GM21529 (cell line): ENCODE results near the gene STAT4.
A peak's percentile ranks its signal among the peaks of the same experiment; 100 is the strongest.

Experiments
- ATAC-seq: cut with Tn5 transposase; IDR thresholded peaks from one replicate; pipeline ENCODE4 v1.9.1; 2021; ENCODE audit not compliant: unreplicated experiment

STAT4 gene

DNA sequence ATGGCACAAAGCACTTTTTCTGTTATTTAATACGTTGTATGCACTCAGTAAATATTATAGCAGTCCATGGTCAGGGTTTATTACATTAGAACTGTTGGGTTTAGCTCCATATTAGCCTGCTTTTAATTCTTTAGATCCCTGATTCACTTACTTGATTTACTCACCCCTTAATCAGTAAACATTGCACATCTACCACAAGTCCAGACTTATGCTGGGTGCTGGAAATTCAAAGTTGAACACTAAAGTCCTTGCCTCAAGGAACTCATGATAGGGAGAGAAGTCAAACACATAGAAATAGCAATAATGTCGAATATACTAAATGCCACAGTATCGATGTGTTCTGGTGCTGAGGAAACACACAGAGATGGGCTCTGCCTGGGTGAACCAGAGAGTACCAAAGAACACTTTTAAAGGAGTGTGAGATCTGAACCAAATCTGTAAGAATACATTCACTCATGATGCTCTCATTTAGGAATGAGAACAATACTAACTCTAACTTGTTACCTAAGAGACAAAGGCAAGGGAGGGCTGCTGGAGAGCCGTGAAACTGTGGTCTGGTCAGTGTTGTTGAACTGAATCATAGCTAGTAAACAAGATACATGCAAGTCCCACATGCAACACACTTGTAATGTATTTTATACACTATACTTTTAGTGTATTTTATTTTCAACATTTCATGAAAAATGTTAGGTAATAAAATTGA, 4.9 kb downstream of the STAT4 start:
- no peak for ATAC-seq

DNA sequence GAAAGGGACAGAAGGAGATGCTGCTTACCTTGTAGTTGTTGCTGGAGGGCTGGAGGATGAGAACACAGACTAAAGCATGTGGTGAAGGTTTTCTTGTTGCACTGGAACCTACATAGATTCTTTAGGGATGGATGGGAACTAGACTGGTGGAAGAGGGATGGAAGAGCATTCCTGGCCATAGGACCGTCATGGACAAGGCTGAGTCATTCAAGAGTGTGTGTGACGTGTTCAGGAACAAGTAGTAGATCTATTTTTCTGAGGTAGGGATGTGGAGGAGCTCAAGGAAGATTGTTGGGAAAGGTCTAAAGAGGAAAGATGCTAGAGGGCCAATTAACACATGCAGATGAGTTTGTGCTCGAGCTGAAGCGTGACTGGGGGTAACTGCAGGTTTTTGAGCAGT, 6.6 kb downstream of the STAT4 start:
- no peak for ATAC-seq

DNA sequence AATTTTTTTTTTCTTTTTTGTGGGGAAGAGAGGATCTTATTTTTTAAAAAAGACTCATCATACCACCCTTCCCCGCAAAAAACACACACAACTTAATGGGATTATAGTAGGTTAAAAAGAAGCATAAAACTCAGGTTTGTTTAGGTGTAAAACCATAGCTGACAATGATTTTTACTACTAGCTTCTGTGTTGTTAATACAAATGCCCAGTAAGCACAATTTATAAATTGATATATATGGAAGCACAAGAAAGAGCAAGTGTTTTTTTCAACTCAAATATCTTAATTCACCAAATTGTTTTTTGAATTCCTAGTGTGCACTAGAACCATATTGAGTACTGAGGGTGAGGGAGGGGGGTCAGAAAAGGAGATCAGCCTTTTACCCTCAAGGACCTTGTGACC, 7.0 kb downstream of the STAT4 start:
- ATAC-seq: no peak

DNA sequence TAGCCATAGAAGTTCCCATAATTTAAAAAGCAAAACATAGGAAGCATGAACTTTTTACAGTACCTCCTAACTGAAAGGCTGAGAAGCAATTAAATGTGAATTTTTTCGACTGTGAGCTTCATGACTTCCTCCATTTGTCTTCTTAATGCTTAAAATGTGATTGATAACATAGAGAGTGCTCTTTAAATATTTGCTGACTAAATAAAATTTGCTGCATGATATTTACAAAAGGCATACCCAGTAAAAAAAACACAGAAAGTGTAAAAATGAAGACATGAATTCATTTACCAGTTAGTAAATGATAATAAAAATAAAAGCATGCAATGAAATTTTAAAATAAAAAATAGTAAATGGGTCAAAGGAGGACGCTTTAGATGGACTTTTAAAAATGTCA, 21.9 kb downstream of the STAT4 start:
- ATAC-seq: no peak

DNA sequence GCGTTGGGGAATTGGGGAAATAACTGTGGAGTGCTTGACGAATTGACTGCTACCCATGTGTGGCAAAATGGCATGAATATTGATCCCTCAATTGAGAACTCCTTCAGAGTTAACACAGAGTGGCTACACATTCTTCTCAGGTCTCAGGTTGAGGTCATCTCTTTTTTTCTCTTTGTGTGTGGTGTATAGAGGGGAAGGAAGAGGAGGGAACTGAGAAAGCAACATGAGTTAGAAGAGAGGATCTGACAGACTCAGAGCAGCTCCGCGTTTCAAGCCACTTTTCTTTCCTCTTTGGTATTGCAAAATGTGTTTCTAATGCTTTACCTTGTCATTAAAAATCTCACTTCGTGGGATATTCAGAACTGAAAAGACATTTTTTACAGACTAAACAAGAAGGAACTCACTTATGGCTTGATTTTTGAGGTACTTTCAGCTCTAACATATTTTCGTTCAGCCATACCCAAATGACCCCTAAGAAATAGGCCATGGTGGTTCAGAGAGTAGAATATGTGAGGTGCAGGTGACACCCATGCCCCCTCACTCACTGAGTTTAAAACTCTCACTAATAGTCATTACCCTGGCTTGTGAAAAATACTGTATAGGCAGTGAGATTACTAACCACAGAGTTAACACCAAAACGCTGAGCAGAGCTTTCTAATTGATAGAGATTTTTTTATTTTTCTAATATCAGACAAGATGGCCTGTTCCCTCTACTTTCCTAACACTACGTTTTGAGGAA, 22.5 kb downstream of the STAT4 start:
- ATAC-seq: no peak

DNA sequence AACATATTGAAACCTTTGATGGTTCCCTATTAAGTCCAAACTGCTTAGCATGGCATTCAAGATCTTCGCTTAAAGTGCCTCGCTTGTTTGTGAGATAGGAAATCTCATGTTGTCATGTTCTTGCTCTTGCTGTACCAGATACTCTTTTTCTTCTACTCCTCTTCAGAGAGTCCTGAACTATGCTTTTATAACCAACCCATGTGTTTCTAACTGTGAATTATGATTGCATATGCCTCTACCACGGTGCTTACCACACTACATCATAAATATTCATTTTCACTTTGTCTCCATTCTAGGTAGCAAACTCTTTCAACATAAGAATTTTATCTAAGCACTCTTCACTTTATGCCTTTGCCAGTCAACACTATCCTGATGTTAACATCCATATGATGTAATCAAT, 23.6 kb downstream of the STAT4 start:
- ATAC-seq: no peak

DNA sequence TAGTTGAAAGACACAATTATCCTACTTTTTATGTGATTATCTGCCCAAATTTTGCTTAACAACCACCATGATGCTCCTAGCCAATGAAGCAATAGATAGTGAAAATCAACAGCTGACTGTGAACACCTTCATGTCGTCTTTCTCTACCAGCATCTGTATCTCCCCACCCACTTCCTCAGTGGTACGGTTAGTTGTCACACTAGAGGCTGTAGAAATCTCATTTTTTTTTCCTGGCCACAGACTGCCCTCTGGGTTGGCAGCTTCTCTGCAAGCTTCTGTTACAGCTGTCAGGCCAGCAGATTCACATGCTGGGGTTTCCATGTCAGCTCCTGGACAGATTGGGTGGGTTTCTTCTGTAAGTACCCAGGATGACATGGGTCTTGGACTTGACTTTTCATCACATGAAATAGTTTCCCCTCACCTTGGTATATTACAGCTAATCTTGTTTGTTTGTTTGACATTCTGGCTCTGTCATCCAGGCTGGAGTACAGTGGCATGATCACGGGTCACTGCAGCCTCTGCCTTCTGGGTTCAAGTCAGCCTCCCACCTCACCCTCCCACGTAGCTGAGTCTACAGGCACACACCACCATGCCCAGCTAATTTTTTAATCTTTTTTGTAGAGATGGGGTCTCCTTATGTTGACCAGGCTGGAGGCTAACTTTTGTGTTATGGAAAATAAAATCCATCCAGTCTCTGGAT, 24.3 kb downstream of the STAT4 start:
- ATAC-seq: no peak

DNA sequence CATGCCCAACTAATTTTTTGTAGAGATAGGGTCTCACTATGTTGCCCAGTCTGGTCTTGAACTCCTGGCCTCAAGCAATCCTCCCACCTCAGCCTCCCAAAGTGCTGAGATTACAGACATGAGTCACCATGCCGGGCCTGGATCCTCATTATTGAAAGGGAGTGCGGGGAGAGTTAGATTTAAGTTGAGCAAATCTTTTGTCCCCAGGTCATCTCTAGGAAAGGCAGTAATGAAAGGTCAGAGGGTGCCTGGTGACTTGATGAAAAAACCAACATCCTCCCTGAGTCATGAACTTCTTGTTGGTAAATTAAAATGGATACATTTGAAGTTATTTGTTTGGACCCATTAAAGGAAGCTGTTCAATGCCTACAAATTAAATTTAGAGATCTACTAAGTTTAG, 25.1 kb downstream of the STAT4 start:
- no peak for ATAC-seq

DNA sequence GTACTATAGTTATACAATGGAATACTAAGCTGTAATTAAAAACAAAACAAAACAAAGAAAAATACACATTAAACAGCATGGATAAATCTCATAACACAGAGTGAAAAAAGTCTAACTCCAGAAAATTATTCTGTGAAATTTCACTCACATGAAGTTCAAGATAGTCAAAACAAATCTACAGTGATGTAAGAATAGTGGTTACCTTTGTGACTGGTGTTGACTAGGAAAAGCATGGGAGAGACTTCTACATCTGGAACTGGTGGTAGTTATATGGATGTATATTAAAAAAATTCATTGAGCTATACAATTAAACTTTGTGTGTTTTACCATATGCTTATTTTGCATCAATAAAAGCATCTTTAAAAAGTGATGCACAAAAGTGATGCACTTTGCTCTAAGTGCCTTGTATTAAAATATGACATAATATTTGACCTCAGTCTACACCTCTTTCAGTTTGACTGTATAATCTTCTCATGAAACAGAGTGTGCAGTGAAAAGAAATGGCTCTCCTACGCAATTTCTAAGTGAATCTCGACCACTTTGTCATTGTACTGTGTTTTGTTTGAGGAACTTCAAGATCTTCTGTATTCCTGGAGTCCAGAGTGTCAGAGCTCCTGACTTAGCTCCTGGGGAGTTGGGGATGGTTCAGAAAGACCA, 28.0 kb downstream of the STAT4 start:
- ATAC-seq: peak; percentile 82

DNA sequence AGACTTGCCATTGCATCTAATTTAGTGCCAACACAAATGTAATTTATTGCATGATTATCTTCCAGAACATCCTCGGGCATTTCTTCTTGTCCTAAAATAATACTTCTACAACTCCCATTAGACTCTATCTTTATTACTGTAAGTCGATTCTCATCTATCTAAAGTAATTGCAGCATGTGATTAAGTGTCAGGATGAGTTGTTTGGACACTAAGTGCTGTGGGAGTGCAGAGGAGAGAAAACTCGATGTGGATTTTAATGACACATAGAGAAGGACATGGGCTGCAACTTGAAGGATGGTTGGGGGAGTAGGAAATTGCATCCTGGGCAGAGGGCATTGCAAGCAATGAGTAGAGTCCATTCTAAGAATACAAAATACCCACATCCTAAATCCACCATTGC, 33.5 kb downstream of the STAT4 start:
- ATAC-seq: no peak

DNA sequence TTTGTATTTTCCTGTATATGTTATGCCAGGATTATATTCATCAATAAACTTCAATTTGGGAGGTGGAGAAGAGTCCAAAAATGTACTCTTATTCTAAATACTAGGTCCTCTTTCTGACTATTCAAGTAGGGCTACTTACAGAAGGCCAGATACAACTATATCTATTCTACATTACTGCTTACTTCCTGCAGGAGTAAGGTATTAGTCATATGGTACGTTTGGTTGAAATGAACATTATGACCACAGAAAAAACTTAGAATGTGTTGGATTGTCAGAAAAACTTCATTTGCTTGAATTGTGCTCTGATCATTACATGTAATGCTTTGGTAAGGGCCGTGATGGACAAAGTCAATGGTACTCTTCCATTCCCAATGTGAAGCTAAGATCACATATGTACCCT, 35.0 kb downstream of the STAT4 start:
- peak; percentile 39 for ATAC-seq

DNA sequence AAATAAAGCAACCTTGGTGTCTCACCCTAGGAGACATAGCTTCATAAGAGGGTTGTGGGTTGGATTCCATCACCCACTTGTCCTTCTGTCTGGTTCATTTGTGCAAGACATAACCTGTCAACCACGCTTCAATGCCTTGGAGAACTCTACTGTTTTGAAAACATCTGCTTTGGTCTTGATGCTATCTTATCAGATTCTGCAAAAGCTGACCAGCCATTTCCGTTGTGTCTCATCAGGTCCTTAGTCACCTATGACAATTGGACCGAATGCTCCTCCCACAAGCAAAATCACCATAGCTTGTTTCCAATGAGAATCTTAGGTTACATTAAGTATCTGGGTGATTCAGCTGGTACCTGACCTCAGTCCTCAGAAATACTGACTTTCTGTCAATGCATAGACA, 35.4 kb downstream of the STAT4 start:
- ATAC-seq: peak; percentile 40

DNA sequence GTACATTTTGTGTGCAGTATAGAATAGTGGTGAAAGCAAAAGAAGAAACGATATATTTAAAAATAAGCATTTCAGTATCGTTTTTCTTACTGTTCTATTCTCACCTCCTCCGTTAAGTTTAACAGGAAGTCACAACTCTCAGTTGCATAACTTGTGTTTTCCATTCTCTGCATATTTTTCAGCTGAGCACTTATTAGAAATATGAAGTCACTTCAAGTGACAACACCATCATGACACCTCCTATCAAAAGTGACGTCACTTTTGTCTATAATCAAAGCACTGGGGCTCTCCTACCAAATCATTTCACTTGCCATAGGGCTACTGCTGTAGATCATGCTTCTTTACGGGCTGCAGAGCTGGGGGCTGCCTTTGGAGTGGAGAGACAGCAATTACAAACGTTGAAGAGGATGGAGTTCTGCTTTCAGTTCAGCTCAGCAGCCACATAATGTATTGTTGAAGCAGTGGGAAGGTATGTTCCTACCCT, 36.3 kb downstream of the STAT4 start:
- ATAC-seq: peak; percentile 73

DNA sequence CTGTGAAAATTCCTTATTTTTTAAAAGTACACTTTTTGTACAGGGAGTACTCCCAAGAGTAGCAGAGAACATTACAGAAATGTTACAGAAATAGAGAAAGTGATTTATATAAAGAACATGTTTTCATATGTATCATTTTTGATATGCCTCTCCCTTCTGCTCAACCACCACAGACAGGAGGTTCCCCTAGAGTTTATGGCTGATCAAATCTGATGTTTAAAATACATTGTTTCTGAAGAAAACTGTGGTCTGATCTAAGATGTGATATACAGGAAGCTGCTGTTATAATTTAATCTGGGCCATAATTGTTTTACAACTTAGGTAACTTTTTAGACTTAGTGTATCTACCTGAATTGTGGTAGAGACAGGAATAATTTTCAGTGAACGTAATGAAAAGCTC, 37.0 kb downstream of the STAT4 start:
- ATAC-seq: no peak

DNA sequence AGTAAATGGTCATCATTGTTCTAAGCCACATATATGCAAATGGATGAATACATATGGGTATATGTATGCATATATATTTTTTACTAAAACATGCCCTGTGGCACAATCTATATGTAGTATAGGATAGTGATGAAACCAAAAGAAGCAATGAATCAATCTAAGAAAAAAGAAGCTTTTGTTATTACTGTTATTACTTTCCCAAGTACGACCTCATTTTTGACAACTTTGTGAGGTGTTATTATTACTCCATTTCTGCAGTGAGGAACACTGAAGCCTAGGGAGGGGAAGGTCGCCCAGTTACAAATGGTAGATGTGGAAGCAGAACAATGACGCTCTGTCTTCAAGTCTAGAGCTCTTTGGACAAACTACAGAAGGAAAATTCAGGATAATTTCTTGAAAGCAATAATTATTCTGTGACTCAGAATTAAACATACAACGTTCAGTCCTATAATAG, 38.3 kb downstream of the STAT4 start:
- ATAC-seq: no peak

DNA sequence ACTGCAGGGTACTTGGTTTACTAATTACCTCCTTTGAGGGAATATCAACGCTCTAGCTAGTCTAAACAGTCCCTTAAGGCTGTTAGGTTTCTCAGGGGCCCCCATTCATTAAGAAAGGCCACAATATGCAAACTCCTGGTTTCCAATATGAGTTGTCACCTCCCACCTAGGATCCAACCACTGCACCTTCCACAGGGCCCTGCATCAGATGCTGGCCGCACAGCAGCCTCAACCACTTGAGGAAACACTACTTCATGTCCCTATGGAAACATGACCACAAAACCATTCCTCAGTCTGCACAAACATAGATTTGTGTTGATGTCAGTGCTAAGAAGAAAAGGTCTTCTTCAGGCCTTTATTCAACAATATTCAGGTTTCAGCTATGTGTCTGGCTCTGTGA, 40.9 kb downstream of the STAT4 start:
- ATAC-seq: peak; percentile 30

DNA sequence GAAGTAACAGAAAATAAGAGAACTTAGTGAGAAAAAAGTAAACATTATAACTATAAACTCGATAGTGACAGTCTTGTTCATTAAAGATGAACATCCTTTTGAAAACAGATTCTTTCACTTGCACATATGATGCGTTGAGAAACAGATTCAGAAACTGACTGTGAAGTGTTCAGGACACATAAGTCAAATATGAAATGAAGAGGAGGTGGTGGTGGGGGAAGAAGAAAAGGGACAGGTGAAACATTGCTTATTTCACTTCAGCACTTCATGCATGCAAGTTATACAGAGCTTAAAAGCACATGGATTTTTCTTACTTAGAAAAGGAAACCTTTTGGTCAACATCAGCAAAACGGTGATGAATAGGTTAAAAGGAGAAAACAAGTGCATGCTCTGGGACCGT, 42.5 kb downstream of the STAT4 start:
- ATAC-seq: no peak

DNA sequence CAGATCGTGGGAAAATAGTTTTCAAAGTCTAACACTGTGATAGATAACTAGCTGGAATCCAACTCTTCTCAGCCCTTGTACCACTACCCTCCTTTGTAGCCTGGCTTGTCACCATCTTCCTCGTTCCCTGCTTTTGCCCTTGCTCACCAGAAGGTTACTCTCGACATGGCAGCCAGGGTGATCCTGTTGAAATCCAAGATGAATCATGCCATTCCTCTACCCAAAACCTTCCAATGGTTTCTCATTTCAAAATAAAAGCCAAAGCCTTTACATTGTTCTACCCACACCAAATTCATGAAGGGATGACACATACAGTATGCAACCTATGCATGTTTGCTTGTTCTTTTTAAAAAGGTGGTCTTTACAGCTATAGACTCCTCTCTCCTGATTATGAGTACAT, 45.7 kb downstream of the STAT4 start:
- ATAC-seq: no peak

DNA sequence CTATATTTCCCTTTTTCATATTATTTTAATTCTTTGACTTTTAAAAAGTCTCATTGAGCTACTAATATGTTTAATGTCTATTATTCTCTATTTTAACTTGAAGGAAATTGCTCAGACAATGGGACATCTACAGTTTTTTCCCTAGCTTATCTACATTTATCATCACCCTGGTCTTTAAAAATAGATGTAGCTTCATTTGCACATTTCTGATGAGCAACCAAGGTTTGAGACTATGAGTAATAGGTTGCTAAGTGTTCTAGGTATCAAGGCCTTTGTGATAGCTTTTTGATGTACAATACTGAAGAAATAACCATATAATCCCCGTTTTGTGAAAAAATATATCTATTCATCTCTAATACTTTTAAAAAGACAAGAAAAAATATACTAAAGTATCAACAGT, 47.0 kb downstream of the STAT4 start:
- no peak for ATAC-seq

DNA sequence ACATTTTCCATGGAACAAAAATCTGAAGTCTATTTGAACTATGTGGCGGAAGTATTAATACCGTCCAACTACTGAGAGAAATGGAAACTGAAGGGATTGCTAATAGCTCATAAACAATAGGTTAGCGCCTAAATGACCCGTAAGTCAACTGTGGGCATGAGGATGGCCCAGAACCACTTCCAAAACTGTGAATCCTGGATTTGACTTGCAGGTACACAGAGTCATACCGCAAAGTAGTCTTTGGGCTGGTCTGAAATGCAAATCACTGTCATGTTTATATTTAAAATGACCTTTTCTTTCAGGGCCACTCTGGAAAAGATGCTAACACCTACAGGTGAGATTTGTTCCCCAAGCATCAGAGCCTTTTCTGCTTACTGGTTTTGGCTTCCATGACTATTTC, 50.6 kb downstream of the STAT4 start:
- ATAC-seq: no peak

DNA sequence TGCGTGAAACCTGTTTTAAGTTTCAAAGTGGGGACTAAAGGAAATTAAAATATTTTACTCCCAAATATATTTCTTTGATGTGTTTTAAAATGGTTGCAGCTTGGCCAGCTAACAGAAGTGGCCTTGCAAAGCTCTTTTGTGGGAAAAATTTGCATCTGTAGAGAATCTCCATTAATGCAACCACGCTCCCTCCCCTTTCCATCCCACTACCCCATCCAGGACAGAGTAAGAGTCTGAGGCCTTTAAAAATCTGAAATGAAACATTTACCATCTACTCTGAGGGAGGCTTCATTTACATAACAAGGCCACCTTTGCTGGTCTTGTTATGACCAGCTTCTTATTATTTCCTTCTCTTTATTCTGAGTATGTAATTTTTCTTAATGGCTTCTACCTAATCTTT, 63.5 kb downstream of the STAT4 start:
- ATAC-seq: no peak
